Measurements from ENCODE around the gene MYRIP. TPM values are rescaled to one million over a fixed set of nuclear protein-coding genes. Genes with fewer than 3 reads are reported as not detected.
"Not testable (repeated sequence)": the region's sequence is repeated elsewhere in the genome, so short reads cannot be mapped to it uniquely, and the experiment has no call there.

Gene MYRIP
- total and polyA plus RNA-seq, 2 experiments from 2014 or later, result 0.36 to 0.60 TPM

DNA sequence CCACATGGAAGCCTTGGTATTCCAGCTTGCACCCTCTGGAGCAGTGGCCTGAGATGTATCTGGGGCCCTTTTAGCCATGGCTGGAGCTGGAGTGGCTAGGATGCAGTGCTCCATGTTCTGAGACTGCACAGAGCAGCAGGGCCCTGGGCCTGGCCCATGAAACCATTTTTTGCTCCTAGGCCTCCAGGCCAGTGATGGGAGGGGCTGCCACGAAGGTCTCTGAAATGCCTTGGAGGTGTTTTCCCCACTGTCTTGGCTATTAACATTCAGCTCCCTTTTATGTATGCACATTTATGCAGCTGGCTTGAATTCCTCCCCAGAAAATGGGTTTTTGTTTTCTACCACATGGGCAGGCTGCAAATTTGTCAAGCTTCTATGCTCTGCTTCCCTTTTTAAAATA lies 43.0 kb upstream of the MYRIP start:
- TF ChIP-seq, protein P1, sequence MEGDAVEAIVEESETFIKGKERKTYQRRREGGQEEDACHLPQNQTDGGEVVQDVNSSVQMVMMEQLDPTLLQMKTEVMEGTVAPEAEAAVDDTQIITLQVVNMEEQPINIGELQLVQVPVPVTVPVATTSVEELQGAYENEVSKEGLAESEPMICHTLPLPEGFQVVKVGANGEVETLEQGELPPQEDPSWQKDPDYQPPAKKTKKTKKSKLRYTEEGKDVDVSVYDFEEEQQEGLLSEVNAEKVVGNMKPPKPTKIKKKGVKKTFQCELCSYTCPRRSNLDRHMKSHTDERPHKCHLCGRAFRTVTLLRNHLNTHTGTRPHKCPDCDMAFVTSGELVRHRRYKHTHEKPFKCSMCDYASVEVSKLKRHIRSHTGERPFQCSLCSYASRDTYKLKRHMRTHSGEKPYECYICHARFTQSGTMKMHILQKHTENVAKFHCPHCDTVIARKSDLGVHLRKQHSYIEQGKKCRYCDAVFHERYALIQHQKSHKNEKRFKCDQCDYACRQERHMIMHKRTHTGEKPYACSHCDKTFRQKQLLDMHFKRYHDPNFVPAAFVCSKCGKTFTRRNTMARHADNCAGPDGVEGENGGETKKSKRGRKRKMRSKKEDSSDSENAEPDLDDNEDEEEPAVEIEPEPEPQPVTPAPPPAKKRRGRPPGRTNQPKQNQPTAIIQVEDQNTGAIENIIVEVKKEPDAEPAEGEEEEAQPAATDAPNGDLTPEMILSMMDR (IDR thresholded peaks at IDR 0.05; ENCODE audit: low read depth, low read length), result no peak
- Histone ChIP-seq H3K27me3 (no peaks in the 10 kb centered on the region), H3K4me3 (no peak overlapping the region), H3K36me3 (no peaks in the 10 kb centered on the region), H3K27ac (no peak overlapping the region), H3K4me1 (ENCODE audit: low read depth) (no peaks in the 10 kb centered on the region), H3K9me3 (ENCODE audit: low read depth) (no peaks in the 10 kb centered on the region)
- DNase-seq (ENCODE audit: low read depth in 1 of 2, low spot score in 1 of 2), result no peak

DNA sequence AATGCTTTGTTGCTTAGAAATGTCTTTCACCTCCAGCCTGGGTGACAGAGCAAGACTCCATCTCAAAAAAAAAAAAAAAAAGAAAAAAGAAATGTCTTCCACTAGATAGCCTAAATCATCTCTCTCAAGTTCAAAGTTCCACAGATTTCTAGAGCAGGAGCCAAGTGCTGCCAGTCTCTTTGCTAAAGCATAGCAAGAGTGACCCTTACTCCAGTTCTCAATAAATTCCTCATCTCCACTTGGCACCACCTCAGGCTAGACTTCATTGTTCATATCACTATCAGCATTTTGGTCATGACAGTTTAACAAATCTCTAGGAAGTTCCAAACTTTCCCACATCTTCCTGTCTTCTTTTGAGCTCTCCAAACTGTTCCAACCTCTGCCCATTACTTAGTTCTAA lies 42.5 kb upstream of the MYRIP start:
- not testable (repeated sequence) for H3K27me3 ChIP-seq; H3K4me1 ChIP-seq (ENCODE audit: low read depth); H3K4me3 ChIP-seq; H3K9me3 ChIP-seq (ENCODE audit: low read depth); H3K36me3 ChIP-seq; H3K27ac ChIP-seq
- peak in 1 of 2 donors; percentile 25 for DNase-seq (ENCODE audit: low read depth in 1 of 2, low spot score in 1 of 2)

DNA sequence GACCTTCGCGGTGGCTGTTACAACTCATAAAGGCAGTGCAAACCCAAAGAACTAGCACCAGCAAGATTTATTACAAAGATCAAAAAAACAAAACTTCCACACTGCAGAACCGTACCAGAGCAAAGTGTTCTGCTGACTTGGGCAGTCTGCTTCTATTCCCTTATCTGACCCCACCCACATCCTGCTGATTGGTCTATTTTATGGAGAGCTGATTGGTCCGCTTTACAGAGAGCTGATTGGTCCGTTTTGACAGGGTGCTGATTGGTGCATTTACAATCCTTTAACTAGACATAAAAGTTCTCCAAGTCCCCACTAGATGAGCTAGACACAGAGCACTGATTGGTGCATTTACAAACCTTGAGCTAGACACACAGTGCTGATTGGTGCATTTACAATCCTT lies 31.2 kb upstream of the MYRIP start:
- not testable (repeated sequence) for H3K4me3 ChIP-seq; H3K36me3 ChIP-seq; H3K9me3 ChIP-seq (ENCODE audit: low read depth); DNase-seq (ENCODE audit: low read depth in 1 of 2, low spot score in 1 of 2); H3K4me1 ChIP-seq (ENCODE audit: low read depth); H3K27me3 ChIP-seq; H3K27ac ChIP-seq

DNA sequence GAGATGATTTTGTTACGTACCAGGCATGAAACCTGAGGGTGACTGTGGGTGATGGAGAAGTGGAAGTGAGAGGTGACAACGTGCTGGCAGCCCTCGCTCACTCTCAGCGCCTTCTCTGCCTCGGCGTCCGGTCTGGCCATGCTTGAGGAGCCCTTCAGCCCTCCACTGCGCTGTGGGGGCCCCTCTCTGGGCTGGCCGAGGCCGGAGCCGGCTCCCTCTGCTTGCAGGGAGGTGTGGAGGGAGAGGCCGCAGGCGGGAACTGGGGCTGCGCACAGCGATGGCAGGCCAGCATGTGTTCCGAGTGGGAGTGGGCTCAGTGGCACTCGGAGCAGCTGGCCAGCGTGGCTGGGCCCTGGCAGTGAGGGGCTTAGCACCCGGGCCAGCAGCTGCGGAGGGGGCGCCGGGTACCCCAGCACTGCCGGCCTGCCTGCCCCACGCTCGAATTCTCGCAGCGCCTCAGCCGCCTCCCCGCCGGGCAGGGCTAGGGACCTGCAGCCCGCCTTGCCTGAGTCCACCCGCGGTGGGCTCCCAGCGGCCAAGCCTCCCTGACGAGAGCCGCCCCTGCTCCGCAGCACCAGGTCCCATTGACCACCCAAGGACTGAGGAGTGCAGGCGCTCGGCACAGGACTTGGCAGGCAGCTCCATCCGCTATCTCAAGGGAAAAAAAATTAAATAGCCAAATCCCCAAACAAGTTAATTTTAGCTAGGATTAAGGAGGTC lies 29.7 kb upstream of the MYRIP start:
- H3K27ac ChIP-seq, result no peak overlapping the region
- TF ChIP-seq, protein P1 (IDR thresholded peaks at IDR 0.05; ENCODE audit: low read depth, low read length), result no peak

DNA sequence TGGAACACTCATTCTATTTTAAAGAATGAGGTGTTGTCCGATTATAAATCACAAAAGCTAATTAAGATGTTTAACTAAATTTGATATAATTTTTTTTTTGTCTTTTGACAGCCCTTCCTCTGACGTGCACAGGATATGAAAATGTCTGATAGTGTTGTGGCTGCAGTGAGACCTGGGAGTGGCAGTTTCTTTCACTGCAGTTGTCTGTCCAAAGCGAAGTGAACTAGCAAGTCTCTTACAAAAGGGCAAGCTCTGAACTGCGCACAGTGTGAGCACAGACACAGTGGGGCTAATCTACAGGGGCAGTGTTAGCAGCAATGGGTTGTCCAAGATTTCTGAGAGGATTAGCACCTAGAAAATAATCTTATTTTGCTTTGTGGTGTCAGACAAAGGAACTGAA lies 29.1 kb upstream of the MYRIP start:
- Histone ChIP-seq H3K9me3 (ENCODE audit: low read depth) (no peaks in the 10 kb centered on the region), H3K27ac (no peak overlapping the region), H3K27me3 (no peaks in the 10 kb centered on the region), H3K4me1 (ENCODE audit: low read depth) (no peaks in the 10 kb centered on the region), H3K4me3 (no peak overlapping the region), H3K36me3 (no peaks in the 10 kb centered on the region)
- DNase-seq (ENCODE audit: low read depth in 1 of 2, low spot score in 1 of 2), result no peak
- TF ChIP-seq, protein P1 (IDR thresholded peaks at IDR 0.05; ENCODE audit: low read depth, low read length), result no peak

More for the DNA sequence above, 29.7 kb upstream of the MYRIP start:
- Histone ChIP-seq H3K36me3 (no peaks in the 10 kb centered on the region), H3K4me3 (no peak overlapping the region), H3K9me3 (ENCODE audit: low read depth) (no peaks in the 10 kb centered on the region), H3K4me1 (ENCODE audit: low read depth) (no peaks in the 10 kb centered on the region), H3K27me3 (no peaks in the 10 kb centered on the region)
- DNase-seq (ENCODE audit: low read depth in 1 of 2, low spot score in 1 of 2), result no peak

DNA sequence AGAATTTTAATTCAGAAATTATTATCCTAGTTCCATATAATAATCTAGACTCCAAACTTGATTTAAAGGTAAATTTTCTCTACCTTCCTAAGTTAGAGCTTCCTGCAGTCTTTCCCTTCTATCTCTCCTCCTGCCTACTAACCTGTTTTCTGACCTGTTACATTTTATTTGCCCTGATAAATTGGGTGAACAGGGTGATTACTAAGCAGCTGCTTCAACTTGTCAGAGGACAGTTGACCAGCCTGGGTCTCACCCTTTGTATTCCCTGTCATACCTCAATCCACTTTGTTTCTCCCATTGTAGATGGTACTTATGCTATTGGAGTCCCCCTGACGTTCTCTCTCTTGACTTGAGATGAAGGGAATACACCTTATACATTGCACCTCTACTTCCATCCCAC lies 28.4 kb upstream of the MYRIP start:
- TF ChIP-seq, protein P1 (IDR thresholded peaks at IDR 0.05; ENCODE audit: low read depth, low read length), result no peak
- H3K27me3 ChIP-seq, result no peaks in the 10 kb centered on the region
- no peak for DNase-seq (ENCODE audit: low read depth in 1 of 2, low spot score in 1 of 2)
- H3K36me3 ChIP-seq, result no peaks in the 10 kb centered on the region
- no peak overlapping the region for H3K4me3 ChIP-seq
- H3K27ac ChIP-seq, result no peak overlapping the region
- no peaks in the 10 kb centered on the region for H3K4me1 ChIP-seq (ENCODE audit: low read depth)
- no peaks in the 10 kb centered on the region for H3K9me3 ChIP-seq (ENCODE audit: low read depth)
